8988T (cell line): Measurements from ENCODE around the gene GGT6.

Experiments
- DNase-seq: peaks from one replicate; pipeline ENCODE4 v3.0.0; 2011

The GGT6 gene

DNA sequence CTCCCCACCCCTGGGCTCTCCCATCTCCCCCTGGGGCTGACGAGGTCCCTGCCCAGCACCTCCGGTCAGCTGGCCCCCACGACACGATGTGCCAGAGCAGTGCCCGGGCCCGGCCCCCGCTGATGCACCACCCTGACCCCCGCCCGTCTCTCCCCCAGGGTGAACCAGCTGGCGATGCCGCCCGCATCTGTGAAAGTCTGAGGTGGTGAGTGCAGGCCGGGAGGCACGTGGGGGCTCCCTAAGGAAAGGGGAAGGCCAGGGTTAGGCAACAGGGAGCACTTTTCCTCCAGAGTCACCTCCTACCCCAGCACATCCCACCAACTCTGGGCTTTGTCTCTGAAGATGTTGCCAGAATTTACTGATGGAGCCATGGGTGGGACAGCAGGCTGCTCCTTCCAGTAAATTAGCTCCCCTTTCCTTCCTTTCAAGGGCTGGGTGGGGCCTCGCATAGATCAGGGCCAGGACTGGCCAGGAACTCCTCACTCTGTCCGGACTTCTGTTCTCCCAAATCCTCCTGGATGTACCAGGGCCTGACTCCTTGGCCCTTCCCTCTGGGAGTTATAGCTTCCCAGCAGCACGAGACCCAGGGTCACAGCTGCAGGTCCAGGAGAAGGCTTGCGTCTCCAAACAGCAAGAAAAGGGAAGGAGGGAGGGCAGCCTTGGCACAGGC lies 23.5 kb downstream of the GGT6 start:
- no peak for DNase-seq

GRCh38 chr17:4536259-4536741 lies 24.1 kb downstream of the GGT6 start:
- no peak for DNase-seq

DNA sequence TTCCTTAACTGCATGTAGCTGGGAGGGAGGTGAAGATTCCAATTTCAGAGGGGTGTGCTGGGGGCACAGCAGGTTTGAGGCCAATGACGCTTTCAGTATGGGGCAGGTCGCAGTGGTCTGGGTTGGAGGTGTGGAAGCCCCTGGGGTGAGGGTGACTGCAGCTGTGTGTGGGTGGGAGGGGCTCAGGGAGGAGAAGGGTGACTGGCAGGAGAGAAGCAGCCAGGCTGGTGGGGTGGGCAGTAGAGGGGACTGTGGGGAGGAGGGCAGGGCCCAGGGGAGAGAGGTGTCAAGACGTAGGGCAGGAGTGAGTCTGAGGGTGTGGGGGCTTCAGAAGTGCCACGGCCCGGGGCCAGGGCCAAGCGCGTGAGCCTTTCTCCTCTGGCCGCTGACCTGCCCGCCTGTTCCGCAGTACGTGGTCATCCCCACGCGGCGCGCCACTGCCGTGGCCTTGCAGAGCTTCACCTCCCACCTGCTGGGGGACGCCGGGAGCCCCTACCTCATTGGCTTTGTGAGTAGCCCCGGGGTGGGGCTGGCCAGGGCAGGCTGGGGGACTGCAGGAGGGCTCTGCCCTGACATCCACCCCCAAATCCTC lies 24.6 kb downstream of the GGT6 start:
- DNase-seq = no peak

GRCh38 chr17:4534928-4535666 lies 25.3 kb downstream of the GGT6 start:
- DNase-seq = no peak

DNA sequence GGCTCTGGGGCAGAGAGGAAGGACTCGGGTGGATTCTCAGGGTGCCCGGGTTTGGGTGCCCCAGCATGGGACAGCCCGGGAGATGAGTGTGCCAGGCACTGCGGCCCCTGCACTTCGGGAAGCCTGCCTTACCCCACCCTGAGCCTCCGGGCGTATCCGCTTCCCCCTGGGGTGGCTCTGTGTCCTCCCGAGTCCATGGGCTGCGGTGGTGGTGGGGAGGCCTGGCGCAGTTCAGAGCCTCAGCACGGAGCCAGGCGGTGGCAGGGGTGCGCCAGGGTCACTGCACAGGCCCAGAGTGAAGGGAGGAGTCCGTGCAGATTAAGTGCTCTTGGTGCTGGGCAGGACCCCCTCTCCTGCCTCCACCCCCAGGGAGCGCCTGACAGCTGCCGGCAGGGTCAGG lies 25.9 kb downstream of the GGT6 start:
- no peak for DNase-seq

GRCh38 chr17:4533523-4534504 lies 26.6 kb downstream of the GGT6 start:
- DNase-seq = no peak

DNA sequence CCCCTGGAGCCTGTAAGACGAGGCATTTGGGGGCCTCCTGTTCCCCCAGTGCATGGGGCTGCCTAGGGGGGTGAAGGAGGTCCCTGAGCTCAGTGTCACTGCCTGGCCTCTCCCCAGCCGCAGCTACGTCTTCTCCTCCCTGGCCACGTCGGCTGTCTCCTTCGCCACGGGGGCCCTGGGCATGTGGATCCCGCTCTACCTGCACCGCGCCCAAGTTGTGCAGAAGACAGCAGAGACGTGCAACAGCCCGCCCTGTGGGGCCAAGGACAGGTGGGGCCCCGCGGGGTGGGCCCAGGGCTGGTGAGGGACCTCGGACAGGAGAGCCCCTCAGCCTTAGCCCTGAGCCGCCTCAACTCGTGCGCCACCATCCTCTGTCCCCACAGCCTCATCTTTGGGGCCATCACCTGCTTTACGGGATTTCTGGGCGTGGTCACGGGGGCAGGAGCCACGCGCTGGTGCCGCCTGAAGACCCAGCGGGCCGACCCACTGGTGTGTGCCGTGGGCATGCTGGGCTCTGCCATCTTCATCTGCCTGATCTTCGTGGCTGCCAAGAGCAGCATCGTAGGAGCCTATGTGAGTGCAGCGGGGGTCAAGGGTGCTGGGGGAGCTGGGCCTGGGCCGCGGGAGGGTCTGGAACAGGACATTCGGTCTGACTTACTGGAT lies 27.4 kb downstream of the GGT6 start:
- no peak for DNase-seq

GRCh38 chr17:4531988-4532736 lies 28.2 kb downstream of the GGT6 start:
- no peak for DNase-seq

GRCh38 chr17:4530799-4531730 lies 29.3 kb downstream of the GGT6 start:
- no peak for DNase-seq

DNA sequence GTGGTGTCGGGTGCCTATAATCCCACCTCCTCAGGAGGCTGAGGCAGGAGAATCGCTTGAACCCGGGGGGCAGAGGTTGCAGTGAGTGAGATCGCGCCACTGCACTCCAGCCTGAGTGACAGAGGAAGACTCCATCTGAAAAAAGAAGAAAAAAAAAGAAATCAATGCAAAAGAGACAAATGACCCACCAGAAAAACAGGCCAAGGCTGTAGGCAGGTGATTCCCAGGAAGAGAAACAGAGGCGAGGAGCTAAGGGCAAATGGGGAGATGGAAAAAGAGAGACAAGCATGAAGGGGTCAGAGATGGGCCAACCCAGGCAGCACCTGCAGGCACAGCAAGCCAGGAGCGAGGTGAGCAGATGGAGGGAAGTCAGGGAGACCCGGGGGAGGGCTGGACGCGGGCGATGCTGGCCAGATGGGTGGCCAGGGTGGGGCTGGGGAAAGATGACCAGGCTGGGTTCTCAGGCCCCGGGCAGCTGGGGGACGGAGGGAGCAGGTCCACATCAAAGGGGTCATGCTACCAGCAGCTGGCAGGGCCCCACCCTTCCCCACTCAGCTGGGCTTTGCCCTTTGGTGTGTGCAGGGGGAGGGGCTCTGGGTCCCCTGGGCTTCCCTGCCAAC lies 30.7 kb downstream of the GGT6 start:
- no peak for DNase-seq

DNA sequence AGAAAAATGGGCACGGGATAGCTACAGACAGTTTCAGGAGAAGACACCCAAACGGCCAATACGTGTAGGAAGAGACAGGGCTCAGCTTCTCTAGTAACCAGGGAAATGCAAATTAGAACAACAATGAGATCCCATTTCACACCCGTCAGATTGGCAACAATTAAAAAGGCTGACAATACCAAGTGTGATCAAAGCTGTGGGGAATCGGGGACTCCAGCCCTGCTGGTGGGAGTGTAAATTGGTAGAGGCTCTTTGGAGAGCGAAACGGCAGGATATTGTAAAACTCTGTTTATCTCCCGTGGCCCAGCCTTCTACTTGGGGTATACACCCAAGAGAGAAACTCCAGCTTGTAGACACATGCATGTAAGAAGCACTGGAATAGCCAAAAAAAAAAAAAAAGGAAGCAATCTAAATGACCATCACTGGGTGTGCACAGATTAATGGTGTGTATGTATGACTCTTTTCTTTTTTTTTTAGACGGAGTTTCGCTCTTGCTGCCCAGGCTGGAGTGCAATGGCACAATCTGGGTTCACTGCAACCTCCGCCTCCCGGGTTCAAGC lies 32.7 kb downstream of the GGT6 start:
- DNase-seq = no peak

GRCh38 chr17:4527134-4527533 lies 33.2 kb downstream of the GGT6 start:
- DNase-seq = no peak

DNA sequence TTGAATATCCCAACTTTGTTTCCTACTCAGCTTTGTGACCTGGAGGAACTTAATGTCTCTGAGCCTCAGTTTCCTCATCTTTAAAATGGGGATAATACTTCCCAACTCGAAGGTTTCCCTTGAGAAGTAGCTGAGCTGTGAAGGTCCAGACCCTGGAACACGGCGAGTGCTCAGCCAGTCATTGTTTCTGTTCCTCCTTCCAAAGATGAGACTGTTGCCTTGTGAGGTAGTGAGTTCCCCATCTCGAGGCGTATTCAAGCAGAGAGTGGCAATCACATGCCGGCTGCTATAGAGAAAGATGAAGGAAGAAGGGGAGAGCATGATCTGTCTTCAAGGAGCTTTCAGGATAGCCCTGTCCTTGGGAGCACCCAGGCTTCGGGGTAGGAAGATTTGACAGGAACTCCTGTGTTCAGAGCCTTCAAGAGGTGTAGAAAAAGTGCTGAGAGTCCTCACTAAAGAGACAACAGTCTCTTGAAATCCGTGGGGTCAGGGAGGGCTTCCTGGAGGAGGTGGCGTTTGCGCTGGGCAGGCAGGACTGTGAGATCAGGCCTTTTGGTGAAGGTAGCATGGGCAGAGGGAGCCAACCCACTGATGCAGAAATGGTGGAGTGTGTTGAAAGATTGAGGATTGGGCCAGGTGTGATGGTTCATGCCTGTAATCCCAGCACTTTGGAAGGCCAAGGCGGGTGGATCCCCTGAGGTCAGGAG lies 34.5 kb downstream of the GGT6 start:
- DNase-seq = no peak

DNA sequence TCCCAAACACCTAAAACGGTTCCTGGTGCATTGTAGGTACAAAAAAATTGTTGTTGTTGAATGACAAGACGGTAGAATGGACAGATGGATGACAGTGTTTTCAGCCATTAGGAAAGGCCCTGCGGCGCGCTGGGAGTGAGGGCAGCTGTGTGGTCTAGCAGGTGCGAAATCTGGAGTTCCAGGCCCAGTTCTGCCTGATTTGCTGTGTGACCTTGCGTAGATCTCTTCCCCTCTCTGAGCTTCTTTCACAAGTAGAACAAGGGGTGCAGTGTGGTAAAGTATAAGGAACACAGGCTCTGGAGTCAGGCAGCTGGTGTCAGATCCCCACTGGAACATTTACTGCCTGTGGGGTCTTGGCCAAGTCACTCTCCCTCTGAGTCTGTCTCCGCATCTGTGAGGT lies 36.4 kb downstream of the GGT6 start:
- no peak for DNase-seq

DNA sequence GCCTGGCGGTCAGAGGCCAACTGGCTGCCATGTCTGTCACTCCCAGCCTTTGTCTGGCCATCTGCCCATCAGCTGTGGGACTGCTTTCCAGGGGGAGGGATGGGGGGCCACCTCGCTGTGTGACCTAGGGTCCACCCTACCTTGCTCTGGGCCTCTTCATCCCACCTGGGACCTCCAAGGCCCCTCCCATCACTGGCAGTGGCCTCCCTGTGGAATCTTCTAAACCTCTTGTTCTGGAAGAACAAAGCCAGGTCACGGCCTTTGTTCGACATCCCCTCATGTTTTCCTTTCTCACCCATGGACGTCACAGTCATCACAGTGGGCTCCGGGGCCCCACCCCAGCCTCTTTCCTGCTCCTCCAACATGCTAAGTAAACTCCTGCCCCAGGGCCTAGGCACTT lies 37.7 kb downstream of the GGT6 start:
- no peak for DNase-seq

DNA sequence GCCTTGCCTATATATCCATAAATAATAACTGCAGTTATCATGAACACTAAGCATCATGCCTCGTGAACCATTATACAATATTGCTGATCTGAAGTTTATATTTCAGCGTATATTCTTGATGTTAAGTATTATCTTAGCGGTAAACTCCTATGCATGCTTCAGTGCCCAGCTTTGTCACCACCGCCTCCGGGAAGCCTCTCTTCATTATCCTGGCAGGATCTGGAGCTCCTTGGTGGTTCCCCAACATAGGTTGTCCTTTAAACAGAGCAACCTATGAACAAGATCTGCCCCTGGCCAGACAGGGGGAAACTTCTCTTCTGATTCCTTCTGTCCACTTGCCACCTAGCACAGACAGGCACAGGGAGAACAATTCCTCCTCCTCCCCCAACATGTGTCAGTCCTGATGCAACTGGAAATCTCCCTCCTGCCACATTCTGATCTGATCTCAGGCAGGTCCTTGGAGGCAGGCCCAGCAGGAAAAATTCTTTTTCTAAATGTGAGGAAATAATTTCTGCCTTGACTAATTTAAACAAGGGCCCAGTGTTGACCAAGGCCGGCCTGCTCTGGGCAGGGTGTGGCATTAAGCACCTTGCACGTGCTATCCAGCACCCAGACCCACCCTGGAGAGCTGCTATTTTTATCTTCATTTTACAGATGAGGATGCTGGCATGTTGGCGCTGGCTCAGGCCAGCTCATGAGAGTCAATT lies 39.3 kb downstream of the GGT6 start:
- no peak for DNase-seq

DNA sequence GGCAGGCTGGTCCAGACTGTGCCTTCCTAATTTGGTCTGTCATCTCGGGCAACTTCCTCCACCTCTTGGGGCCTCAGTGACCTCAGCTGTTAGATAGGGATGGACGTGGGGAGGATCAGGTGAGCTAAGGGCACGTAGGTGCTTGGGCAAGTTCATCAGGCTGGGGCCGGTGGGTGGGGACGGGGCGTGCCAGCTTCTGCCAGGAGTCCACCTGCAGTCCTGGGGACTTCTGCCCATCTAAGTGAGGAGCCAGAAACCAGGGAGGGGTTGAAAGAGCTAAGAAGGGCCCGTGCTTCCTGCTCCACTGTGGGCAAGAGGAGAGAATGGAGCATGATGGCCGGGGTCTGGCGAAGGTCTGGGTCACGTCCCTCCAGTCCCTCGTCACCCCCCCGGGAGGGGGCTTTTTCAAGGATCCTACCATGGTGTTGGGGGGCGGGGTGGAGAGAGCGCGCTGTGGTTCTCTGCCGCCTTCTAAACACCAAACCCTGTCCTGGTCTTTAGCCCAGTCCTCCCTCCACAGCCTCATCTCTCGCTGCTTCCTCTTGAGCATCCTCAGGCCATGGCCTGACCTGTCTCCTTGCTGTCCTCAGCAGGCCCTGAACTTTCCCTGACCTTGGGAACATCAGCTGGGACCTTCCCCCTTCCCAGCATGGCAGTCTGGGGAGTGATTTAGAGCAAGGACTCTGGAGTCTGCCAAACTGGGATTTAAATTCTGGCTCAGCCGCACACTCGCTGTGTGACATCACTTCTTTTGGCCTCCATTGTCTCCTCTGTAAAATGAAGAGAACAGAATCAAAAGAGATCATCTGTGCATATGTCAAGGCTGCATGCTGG lies 40.1 kb downstream of the GGT6 start:
- DNase-seq = no peak
